Heart left ventricle (tissue), 16 donors: ENCODE results near the gene PNLIP. TPM values are rescaled to one million over a fixed set of nuclear protein-coding genes. Genes with fewer than 3 reads are reported as not detected.

ENCODE experiments used
- ATAC-seq, 4 donors: fragments of 200-7000 bp; cut with Tn5 transposase; one replicate each; pipeline ENCODE4 v1.9.1; 2020 to 2022; ENCODE audit warnings: moderate library complexity in 4 of 4, mild to moderate bottlenecking in 3 of 4, moderate number of reproducible peaks in 1 of 4
- DNase-seq, 5 donors: peaks; one replicate each; pipeline ENCODE4 v3.0.0-alpha.2; 2020
- H3K27ac ChIP-seq, 12 donors: fragments of 200-600 bp; sonication (generic) in 4 of 12; one replicate each; pipeline versions ENCODE4 v1.5.0 to v1.8.0; 2016 to 2022; ENCODE audit warnings: mild to moderate bottlenecking in 2 of 12
- H3K27me3 ChIP-seq, 9 donors: fragments of 200-600 bp; sonication (generic) in 2 of 9; one replicate each; pipeline versions ENCODE4 v1.5.1 to v1.8.0; 2016 to 2022; ENCODE audit warnings: mild to moderate bottlenecking in 3 of 9
- H3K36me3 ChIP-seq, 9 donors: fragments of 200-600 bp; sonication (generic) in 2 of 9; one replicate each; pipeline versions ENCODE4 v1.5.0 to v1.8.0; 2018 to 2022; ENCODE audit warnings: mild to moderate bottlenecking in 2 of 9
- H3K4me1 ChIP-seq, 12 donors: fragments of 200-600 bp; sonication (generic) in 4 of 12; one replicate each; pipeline versions ENCODE4 v1.5.0 to v1.8.0; 2016 to 2022; ENCODE audit warnings: mild to moderate bottlenecking in 3 of 12
- H3K4me3 ChIP-seq, 12 donors: fragments of 200-600 bp; sonication (generic) in 4 of 12; one replicate each; pipeline versions ENCODE4 v1.5.0 to v1.8.0; 2017 to 2022; ENCODE audit warnings: mild to moderate bottlenecking in 9 of 12, moderate library complexity in 4 of 12
- H3K9me3 ChIP-seq, 12 donors: fragments of 200-600 bp; sonication (generic) in 4 of 12; one replicate each; pipeline versions ENCODE4 v1.5.0 to v1.8.0; 2016 to 2022; ENCODE audit warnings: mild to moderate bottlenecking in 1 of 12
- CTCF ChIP-seq, 12 donors: fragments of 200-600 bp; sonication (generic) in 4 of 12; IDR thresholded peaks; one replicate each; pipeline versions ENCODE4 v1.5.0 to v1.8.0; 2018 to 2022; ENCODE audit warnings: antibody characterized with exemption in 12 of 12, mild to moderate bottlenecking in 5 of 12
- POLR2A ChIP-seq, 2 donors: fragments of 450-650 bp; IDR thresholded peaks; one replicate each; pipeline ENCODE4 v1.6.1; 2017; ENCODE audit warnings: antibody characterized with exemption in 2 of 2, mild to moderate bottlenecking in 2 of 2, moderate library complexity in 2 of 2
- WGBS, 4 donors: extraction: QIAGEN DNeasy Blood & Tissue Kit in 2 of 4; methylation state at CpG; one replicate each; pipeline versions ENCODE4 v1.1.5 to v1.1.7; 2013 to 2018; 5-methylcytosine and 5-hydroxymethylcytosine counted together
- intact Hi-C, 10 donors: fragments of 100-400 bp; cut with DNase I; formaldehyde crosslinking; loops; one replicate each; pipeline versions ENCODE4 v1.11.1 to v1.14.2; 2022
- polyA plus RNA-seq, 2 donors: library from polyadenylated mRNA; stranded (reverse); fragments of 200-250 nt; gene quantifications; one replicate each; pipeline ENCODE4 v1.2.3, GENCODE V29; 2013
- total RNA-seq, 9 donors: library from RNA; depleted of rRNA in 2 of 9; stranded (reverse); fragments of >200 nt in 2 of 9; fragmentation: NEBNext Ultra II Directional in 3 of 9; extraction: Animal tissue kit (Norgen Biotek cat#: 25700) in 3 of 9; gene quantifications; one replicate each; pipeline versions ENCODE4 v1.1.0 to v1.2.4, GENCODE V29; 2016 to 2023
- donor health status: ischemic (EF 13 %, LVEDD 7.1; RV severe dilation, severe dysfunction).
- donor health status: healthy with polysubstance abuse.
- donor health status: DM: no; HTN: yes; CAD: no.
- donor health status: DM: no; HTN: no; CAD: no.
- donor health status: ischemic (EF 25% LVEDD 6.9; RV normal size, moderate dysfunction).
- donor health status: ischemic (EF 25% LVEDD 5.7; RV mildly dilated, moderate dysfunction).
- donor health status: healthy.
- donor health status: DM: yes; HTN: yes; CAD: no.
- donor health status: ischemic (EF 35%, LVEDD 5.7; RV mildly dilated, moderate dysfunction).
- donor health status: nonischemic (EF 11% LVEDD 7.7; RV severe dilation, severe dysfunction).
- donor health status: DM: yes; HTN: yes; CAD: no.
- donor health status: PGD.
- donor health status: ischemic (EF 29% LVEDD 5.4; RV normal size, mild dysfunction).
- donor health status: nonischemic (EF 23%, LVEDD 6.1; RV moderate dilation, normal function).

Gene PNLIP
- total and polyA plus RNA-seq, 11 donors: 0.07 to 2.3 (median 1.7) TPM; not detected in 5

DNA sequence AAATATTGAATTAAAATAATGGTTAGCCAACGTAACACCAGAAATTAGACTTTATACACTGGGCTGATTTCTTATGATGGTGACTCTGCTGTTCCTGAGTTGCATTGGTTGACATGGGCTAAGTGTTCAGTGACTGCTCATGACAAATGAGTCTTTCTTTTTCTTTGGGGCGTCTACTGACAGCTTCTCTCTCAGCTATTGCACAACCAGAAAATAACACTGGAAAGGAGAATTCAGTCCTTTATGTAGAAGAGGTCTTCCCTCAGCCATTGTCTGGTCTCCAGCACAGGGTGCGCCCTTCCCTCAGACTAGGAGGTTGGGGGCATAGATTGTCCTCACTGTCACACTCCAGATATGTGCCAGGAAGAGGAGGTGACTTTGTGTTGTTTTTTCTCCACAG lies 21.6 kb downstream of the PNLIP start:
- ATAC-seq (no peak), DNase-seq (no peak)
- Histone ChIP-seq H3K4me3 (no peak overlapping the region), H3K4me1 (no peaks in the 10 kb centered on the region), H3K9me3 (no peaks in the 10 kb centered on the region), H3K27me3 (peaks cover 0 to 3% (median 0%) of the 10 kb centered on the region in 9 donors), H3K36me3 (no peaks in the 10 kb centered on the region), H3K27ac (no peak overlapping the region)
- 61 to 81% (median 80%) methylated on average over 3 of the region's 3 CpGs for WGBS, 4 donors
- intact Hi-C loops: no loop called here
- no peak for TF ChIP-seq CTCF (IDR thresholded peaks at IDR 0.05)
- no peak for TF ChIP-seq POLR2A (IDR thresholded peaks at IDR 0.05)

GRCh38 chr10:116574797-116575196 lies 29.1 kb downstream of the PNLIP start:
- no peaks in the 10 kb centered on the region for H3K9me3 ChIP-seq
- no peak for ATAC-seq
- H3K36me3 ChIP-seq: no peaks in the 10 kb centered on the region
- intact Hi-C loops: no loop called here
- H3K4me1 ChIP-seq: no peaks in the 10 kb centered on the region
- no peak for TF ChIP-seq CTCF (IDR thresholded peaks at IDR 0.05)
- no peak for TF ChIP-seq POLR2A (IDR thresholded peaks at IDR 0.05)
- DNase-seq: no peak
- 71 to 80% (median 77%) methylated on average over 3 of the region's 3 CpGs for WGBS, 4 donors
- H3K27ac ChIP-seq: no peak overlapping the region
- H3K27me3 ChIP-seq: no peaks in the 10 kb centered on the region
- no peak overlapping the region for H3K4me3 ChIP-seq

GRCh38 chr10:116587878-116588591 lies 42.3 kb downstream of the PNLIP start:
- Histone ChIP-seq H3K27ac (no peak overlapping the region), H3K36me3 (no peaks in the 10 kb centered on the region), H3K27me3 (no peaks in the 10 kb centered on the region), H3K4me1 (no peaks in the 10 kb centered on the region), H3K9me3 (peaks cover 0 to 5% (median 0%) of the 10 kb centered on the region in 12 donors), H3K4me3 (no peak overlapping the region)
- ATAC-seq (no peak), DNase-seq (no peak)
- 80 to 88% (median 86%) methylated on average over 8 of the region's 8 CpGs for WGBS, 4 donors
- TF ChIP-seq POLR2A (IDR thresholded peaks at IDR 0.05) (no peak), CTCF (IDR thresholded peaks at IDR 0.05) (no peak)
- intact Hi-C loops: no loop called here

- no peak for DNase-seq
- intact Hi-C loops: no loop called here
Measured at GRCh38 chr10:116588995-116589394, 43.3 kb downstream of the PNLIP start.

More at GRCh38 chr10:116588995-116589394, 43.3 kb downstream of the PNLIP start:
- TF ChIP-seq CTCF (IDR thresholded peaks at IDR 0.05) (no peak), POLR2A (IDR thresholded peaks at IDR 0.05) (no peak)
- Histone ChIP-seq H3K4me3 (no peak overlapping the region), H3K4me1 (no peaks in the 10 kb centered on the region), H3K36me3 (no peaks in the 10 kb centered on the region), H3K27me3 (no peaks in the 10 kb centered on the region), H3K27ac (no peak overlapping the region), H3K9me3 (peaks cover 0 to 5% (median 0%) of the 10 kb centered on the region in 12 donors)
- WGBS, 4 donors: 75 to 89% (median 79%) methylated on average over 2 of the region's 2 CpGs
- ATAC-seq: no peak
